GM12892 (cell line): ENCODE measurements around the gene ZSCAN20.

Experiments
- POLR2A ChIP-seq: IDR thresholded peaks from 2 replicates; pipeline ENCODE4 v1.6.1; 2011; ENCODE audit warnings: low read depth, low read length, control low read depth
- POLR2AphosphoS5 ChIP-seq: IDR thresholded peaks from 2 replicates; pipeline ENCODE4 v1.6.1; 2011; ENCODE audit warnings: low read depth, low read length, control low read depth
- TAF1 ChIP-seq: IDR thresholded peaks from 2 replicates; pipeline ENCODE4 v1.6.1; 2011; ENCODE audit warnings: low read depth, mild to moderate bottlenecking, control low read depth, low read length, borderline replicate concordance

DNA sequence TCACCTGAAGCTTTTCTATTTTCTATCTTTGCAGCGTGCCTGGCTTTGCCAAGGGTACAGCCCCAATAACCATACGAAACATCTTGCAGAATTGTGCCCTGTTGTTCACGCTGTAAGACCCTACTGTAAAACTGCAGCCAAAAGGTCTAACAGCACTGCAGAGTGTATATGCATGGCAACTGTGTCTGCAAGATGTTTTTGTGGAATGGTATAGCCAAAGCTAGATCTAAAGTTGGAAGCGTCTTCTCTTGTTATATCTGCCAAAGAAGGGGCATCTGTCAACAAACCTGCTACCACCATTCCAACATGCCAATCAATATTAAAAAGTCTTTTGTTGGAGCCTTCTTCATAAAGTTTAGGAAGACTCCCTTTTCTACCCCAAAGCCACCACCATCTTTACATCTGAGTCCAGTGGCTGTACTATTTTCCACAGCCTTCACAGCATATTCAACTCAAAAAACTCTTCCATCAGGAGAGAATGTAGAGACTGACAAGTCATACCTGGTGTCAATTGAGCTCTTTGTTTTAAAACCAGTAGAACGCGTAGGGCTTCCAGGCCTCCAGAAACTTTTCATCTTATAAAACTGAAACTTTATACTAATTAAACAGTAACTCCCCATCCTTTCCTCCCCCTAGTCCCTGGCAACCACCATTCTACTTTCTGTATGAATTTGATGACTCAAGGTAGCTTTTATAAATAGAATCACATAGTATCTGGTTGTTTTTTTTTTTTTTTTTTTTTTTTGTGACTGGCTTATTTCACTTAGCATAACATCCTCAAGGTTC is 40.0 kb downstream of the ZSCAN20 start:
- TF ChIP-seq POLR2A (no peak), POLR2AphosphoS5 (no peak), TAF1 (no peak)
